PC-9 (cell line): Measurements from ENCODE around the gene PROM1. TPM values are rescaled to one million over a fixed set of nuclear protein-coding genes. Genes with fewer than 3 reads are reported as not detected.

Source experiments
- BruUV-seq: library from RNA; stranded (reverse); fragments of 400-500 nt; replicated peaks from 2 replicates; lab custom pipeline; 2021; lab: Mats Ljungman, UMichigan
- CTCF ChIA-PET: fragments of 300-600 bp; sonication (Branson Sonifier 250); formaldehyde crosslinking; loops from one replicate; lab custom pipeline; 2022; ENCODE audit warnings: antibody characterized with exemption; lab: Charles Lee
- POLR2A ChIA-PET: fragments of 300-600 bp; sonication (Branson Sonifier 250); formaldehyde crosslinking; loops from one replicate; lab custom pipeline; 2022; ENCODE audit warnings: antibody characterized with exemption; ENCODE audit not compliant: unreplicated experiment; lab: Charles Lee
- DNase-seq, 2 experiments: peaks; one replicate each; pipeline versions ENCODE4 v3.0.0 to v3.0.0-alpha.2; 2015 to 2022; ENCODE audit warnings: mixed read lengths in 1 of 2
- H2AFZ ChIP-seq: fragments of 200-600 bp; sonication (generic); 2 replicates; pipeline ENCODE4 v1.8.1; 2017; ENCODE audit warnings: antibody characterized with exemption
- H3F3A ChIP-seq: fragments of 200-600 bp; sonication (generic); 2 replicates; pipeline ENCODE4 v1.8.1; 2017; ENCODE audit warnings: antibody characterized with exemption, mild to moderate bottlenecking, low read depth; ENCODE audit not compliant: insufficient read depth
- H3K27ac ChIP-seq: fragments of 200-600 bp; sonication (generic); 2 replicates; pipeline ENCODE4 v1.6.1; 2016; ENCODE audit warnings: mixed run types
- H3K27me3 ChIP-seq: fragments of 200-600 bp; sonication (generic); 2 replicates; pipeline ENCODE4 v1.6.1; 2016; ENCODE audit warnings: low read depth, mixed run types; ENCODE audit not compliant: insufficient read depth
- H3K36me3 ChIP-seq: fragments of 200-600 bp; sonication (generic); 2 replicates; pipeline ENCODE4 v1.6.1; 2016; ENCODE audit warnings: low read depth, mixed run types
- H3K4me1 ChIP-seq: fragments of 200-600 bp; sonication (generic); replicated peaks from 2 replicates; pipeline ENCODE4 v1.6.1; 2016; ENCODE audit warnings: mixed run types; ENCODE audit not compliant: insufficient read depth
- H3K4me2 ChIP-seq: fragments of 200-600 bp; sonication (generic); 2 replicates; pipeline ENCODE4 v1.6.1; 2017; ENCODE audit warnings: mixed run types
- H3K4me3 ChIP-seq: fragments of 200-600 bp; sonication (generic); 2 replicates; pipeline ENCODE4 v1.6.1; 2016; ENCODE audit warnings: mixed run types
- H3K79me2 ChIP-seq: fragments of 200-600 bp; sonication (generic); 2 replicates; pipeline ENCODE4 v1.6.1; 2017; ENCODE audit warnings: low read depth, mixed run types
- H3K9me2 ChIP-seq: fragments of 200-600 bp; sonication (generic); 2 replicates; pipeline ENCODE4 v1.8.1; 2017; ENCODE audit warnings: mild to moderate bottlenecking; ENCODE audit not compliant: insufficient read depth
- H3K9me3 ChIP-seq: fragments of 200-600 bp; sonication (generic); 2 replicates; pipeline ENCODE4 v1.8.1; 2016; ENCODE audit warnings: low read depth; ENCODE audit not compliant: insufficient read depth
- H4K20me1 ChIP-seq: fragments of 200-600 bp; sonication (generic); 2 replicates; pipeline ENCODE4 v1.8.1; 2017; ENCODE audit not compliant: insufficient read depth
- EZH2 ChIP-seq: fragments of 200-600 bp; sonication (generic); IDR thresholded peaks from 2 replicates; pipeline ENCODE4 v1.8.0; 2017; ENCODE audit warnings: antibody characterized with exemption, low read depth
- intact Hi-C: fragments of 100-400 bp; cut with micrococcal nuclease; formaldehyde crosslinking; loops from one replicate; pipeline ENCODE4 v1.10.0; 2022; ENCODE audit not compliant: unreplicated experiment
- total RNA-seq: library from RNA; stranded (reverse); gene quantifications from 2 replicates; pipeline ENCODE4 v1.2.3, GENCODE V29; 2021
- TF ChIP-seq, protein P1 (sequence below): fragments of 200-600 bp; sonication (generic); conservative IDR thresholded peaks from 2 replicates; pipeline ENCODE4 v1.6.1; 2017; ENCODE audit warnings: mixed run types, antibody characterized with exemption, mild to moderate bottlenecking, moderate library complexity

The PROM1 gene
- total RNA-seq, 1 experiment from 2014 or later: not detected

DNA sequence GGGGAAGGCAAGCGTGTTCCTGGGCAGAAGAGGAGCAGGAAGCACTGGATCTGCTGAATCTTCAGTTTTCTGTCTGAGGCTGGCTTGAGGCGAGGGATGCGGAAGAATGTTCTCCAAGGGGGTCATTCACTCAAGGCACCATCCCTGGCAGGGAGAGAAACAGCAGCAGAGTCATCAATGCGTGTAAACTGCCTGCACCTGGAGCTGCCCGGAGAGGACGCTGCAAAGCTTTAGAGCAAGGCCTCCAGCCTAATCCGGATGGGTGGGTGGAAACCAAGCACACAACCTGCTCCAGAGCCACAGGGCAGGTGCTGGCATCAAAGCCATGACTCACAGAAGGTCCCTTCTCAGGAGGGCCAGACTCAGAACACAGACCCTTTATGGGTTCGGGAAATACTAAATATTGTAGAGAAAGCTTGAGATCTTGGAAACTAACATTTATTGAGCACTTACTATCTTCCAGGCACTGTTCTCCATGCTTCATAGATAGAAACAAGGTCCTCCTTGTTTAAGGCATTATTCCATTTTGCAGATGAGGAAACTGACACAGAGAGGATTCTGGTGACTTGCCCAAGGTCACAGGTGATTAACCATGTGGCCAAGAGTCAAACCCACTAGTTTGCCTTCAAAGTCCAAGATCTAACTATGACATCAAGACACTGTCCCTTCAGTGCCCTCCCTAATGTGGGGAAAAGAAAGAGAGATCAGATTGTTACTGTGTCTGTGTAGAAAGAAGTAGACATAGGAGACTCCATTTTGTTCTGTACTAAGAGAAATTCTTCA lies 7.7 kb downstream of the PROM1 start:
- ChIA-PET POLR2A (no interaction called here), CTCF (no interaction called here)
- Histone ChIP-seq H3K4me2 (no peak overlapping the region), H3K27me3 (peaks cover 5% of the 10 kb centered on the region), H4K20me1 (no peaks in the 10 kb centered on the region), H3K4me3 (no peak overlapping the region), H3K9me2 (no peaks in the 10 kb centered on the region), H3K27ac (no peak overlapping the region), H2AFZ (no peak overlapping the region), H3F3A (no peaks in the 10 kb centered on the region), H3K9me3 (no peaks in the 10 kb centered on the region), H3K36me3 (no peaks in the 10 kb centered on the region), H3K79me2 (no peaks in the 10 kb centered on the region), H3K4me1 (no peaks in the 10 kb centered on the region)
- no peak for DNase-seq
- intact Hi-C loops: no loop called here
- BruUV-seq: no TSS peak
- no peak for TF ChIP-seq EZH2
- TF ChIP-seq, protein P1, sequence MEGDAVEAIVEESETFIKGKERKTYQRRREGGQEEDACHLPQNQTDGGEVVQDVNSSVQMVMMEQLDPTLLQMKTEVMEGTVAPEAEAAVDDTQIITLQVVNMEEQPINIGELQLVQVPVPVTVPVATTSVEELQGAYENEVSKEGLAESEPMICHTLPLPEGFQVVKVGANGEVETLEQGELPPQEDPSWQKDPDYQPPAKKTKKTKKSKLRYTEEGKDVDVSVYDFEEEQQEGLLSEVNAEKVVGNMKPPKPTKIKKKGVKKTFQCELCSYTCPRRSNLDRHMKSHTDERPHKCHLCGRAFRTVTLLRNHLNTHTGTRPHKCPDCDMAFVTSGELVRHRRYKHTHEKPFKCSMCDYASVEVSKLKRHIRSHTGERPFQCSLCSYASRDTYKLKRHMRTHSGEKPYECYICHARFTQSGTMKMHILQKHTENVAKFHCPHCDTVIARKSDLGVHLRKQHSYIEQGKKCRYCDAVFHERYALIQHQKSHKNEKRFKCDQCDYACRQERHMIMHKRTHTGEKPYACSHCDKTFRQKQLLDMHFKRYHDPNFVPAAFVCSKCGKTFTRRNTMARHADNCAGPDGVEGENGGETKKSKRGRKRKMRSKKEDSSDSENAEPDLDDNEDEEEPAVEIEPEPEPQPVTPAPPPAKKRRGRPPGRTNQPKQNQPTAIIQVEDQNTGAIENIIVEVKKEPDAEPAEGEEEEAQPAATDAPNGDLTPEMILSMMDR: no peak

DNA sequence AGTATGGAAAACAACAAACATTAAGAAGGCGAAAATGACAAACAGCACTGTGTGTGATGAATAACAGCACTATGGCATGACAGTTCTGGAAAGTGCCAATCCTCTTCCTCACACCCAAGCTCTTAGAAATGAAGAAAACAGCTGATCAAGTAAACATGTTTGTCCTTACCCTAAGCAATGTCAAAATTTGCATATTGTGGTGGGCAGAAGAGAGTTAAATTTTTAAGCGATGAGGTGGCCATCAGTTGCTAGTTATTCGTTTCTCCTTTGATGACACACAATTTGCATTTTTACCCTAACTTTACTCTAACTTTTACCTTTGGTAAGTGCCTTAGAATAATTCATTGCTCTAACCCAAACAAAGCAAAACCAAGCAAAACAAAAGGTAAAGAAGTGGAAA lies 8.8 kb downstream of the PROM1 start:
- DNase-seq: no peak
- H3K27ac ChIP-seq: no peak overlapping the region
- H3K9me3 ChIP-seq: no peaks in the 10 kb centered on the region
- no peaks in the 10 kb centered on the region for H4K20me1 ChIP-seq
- no peaks in the 10 kb centered on the region for H3K4me1 ChIP-seq
- H3K27me3 ChIP-seq: peaks cover 9% of the 10 kb centered on the region
- TF ChIP-seq EZH2: no peak
- TF ChIP-seq, protein P1: no peak
- no peak overlapping the region for H3K4me3 ChIP-seq
- H3K36me3 ChIP-seq: no peaks in the 10 kb centered on the region
- H3F3A ChIP-seq: no peaks in the 10 kb centered on the region
- H3K4me2 ChIP-seq: no peak overlapping the region
- BruUV-seq: no TSS peak
- no peak overlapping the region for H2AFZ ChIP-seq
- H3K9me2 ChIP-seq: no peaks in the 10 kb centered on the region
- no peaks in the 10 kb centered on the region for H3K79me2 ChIP-seq
- POLR2A ChIA-PET: no interaction called here
- CTCF ChIA-PET: no interaction called here
- intact Hi-C loops: no loop called here

DNA sequence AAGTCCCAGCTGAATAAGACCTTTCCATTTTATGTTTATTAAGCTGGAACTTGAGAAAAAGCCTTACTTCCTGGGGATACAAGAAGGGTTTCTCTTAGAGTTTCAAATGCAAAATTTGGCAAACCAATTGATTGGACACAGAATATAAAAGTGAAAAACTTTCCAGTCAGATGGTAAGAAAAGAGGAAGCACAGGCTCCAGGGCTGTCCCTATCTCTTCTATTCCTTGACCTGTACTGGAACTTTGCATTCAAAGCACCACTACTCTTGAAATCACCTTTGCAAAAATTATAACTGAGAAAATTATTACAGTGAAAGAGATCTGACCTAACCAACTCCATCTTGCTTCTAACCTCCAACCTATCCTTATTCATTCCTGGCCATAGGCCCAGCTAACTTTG lies 11.7 kb downstream of the PROM1 start:
- POLR2A ChIA-PET: no interaction called here
- no peaks in the 10 kb centered on the region for H3K9me2 ChIP-seq
- H3K79me2 ChIP-seq: no peaks in the 10 kb centered on the region
- peaks cover 9% of the 10 kb centered on the region for H3K27me3 ChIP-seq
- H3K27ac ChIP-seq: no peak overlapping the region
- no peaks in the 10 kb centered on the region for H3F3A ChIP-seq
- no peak overlapping the region for H3K4me2 ChIP-seq
- H2AFZ ChIP-seq: no peak overlapping the region
- TF ChIP-seq, protein P1: no peak
- no peak for TF ChIP-seq EZH2
- BruUV-seq: no TSS peak
- no peaks in the 10 kb centered on the region for H3K4me1 ChIP-seq
- H3K36me3 ChIP-seq: no peaks in the 10 kb centered on the region
- intact Hi-C loops: no loop called here
- CTCF ChIA-PET: no interaction called here
- no peak for DNase-seq
- no peaks in the 10 kb centered on the region for H4K20me1 ChIP-seq
- H3K9me3 ChIP-seq: no peaks in the 10 kb centered on the region
- no peak overlapping the region for H3K4me3 ChIP-seq
